GM21447 (cell line): ENCODE data around the gene FOXE3.

Experiments
- ATAC-seq: cut with Tn5 transposase; IDR thresholded peaks from one replicate; pipeline ENCODE4 v1.9.1; 2021; ENCODE audit not compliant: unreplicated experiment

Gene FOXE3

GRCh38 chr1:47403321-47403910 lies 12.7 kb upstream of the FOXE3 start:
- ATAC-seq: no peak

- ATAC-seq: no peak
Measured at GRCh38 chr1:47405697-47406096, 10.4 kb upstream of the FOXE3 start.

DNA sequence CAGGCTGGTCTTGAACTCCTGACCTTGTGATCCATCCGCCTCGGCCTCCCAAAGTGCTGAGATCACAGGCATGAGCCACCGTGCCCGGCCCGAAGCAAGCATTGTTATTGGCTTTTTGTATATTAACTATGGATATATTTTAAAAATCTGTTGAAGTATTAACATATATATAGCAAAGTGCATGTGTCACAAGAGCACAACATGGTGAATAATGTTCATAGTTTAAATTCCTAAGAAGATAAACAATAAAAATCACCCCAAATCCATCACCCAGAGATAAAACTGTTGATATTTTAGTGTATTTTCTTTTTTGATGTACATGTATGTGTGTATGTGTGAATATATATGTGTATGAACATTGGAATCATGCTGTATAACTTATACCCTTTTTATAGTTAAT lies 9.1 kb upstream of the FOXE3 start:
- no peak for ATAC-seq

DNA sequence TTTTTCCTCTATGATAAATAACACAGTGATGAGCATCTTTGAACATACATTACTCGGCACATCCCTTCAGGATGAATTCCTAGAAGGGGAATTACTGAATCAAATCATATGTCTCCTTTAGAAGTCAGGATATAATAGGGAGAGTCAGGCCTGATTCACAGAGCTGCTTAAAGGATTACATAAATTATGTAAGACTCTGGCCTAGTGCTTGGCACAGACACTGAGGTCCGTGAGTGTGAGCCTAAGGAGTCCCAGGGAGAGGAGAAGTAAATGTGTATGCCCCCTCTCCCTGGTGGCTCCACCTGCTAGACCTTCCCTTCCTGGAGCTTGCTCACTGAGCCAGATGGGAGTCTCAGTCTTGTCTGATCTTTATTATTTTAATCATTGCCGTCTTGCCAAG lies 8.6 kb upstream of the FOXE3 start:
- ATAC-seq: no peak

DNA sequence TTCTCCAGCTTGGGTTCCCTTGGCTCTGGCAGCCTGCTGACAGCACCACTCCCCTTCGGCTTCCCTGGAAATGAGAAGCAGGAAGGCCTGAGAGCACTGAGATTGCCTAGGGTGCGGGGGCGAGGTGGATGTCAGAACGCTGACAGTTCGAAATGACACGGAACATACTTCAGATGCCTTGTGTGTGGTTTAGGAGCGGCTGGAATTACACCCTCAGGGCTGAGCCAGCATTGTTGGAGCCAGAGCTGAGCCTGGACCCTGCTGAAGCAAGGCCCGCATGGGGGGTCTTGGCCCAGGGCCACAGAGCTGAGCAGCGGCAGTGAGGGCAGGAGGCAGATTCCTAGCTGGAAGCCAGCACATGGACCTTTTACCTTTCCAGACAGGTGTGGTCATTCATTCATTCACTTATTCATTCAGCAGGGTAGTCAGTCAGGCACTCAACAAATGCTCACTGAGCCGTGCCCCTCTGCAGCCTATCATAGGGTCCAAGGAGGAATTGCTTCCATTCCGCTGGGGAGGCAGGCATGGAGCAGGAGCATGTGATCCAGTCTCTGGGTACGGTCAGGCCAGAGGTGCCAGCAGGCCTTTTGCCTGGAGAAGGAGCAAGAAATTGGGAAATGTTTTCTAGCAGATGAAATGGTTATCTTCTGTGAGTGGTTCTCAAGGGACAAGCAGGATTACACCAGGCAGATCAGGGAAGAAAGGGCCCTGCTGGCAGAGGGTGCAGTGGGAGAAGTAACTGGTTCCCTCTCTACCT lies 6.6 kb upstream of the FOXE3 start:
- ATAC-seq: no peak

- ATAC-seq: no peak
Measured at GRCh38 chr1:47410068-47410455, 6.0 kb upstream of the FOXE3 start.

- no peak for ATAC-seq
Measured at GRCh38 chr1:47411436-47411835, 4.6 kb upstream of the FOXE3 start.

DNA sequence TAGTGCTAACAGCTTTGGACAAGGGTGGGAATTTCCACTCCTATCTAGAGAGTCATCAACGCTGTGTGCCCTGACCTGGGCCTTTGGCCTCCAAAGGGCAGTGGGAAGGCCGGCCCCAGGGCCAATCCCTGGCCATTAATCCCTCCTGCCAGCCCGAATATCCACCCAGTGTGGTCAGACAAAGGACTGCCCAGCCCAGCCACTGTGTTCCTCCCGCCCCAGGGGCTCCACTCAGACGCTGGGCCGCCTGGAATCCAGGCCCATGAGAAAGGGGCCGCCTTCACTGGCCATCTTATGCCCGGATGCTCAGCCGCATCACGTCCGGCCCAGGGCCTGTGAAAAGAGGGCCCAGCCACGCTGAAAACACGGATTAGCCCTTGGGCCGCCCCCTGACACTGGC lies 3.6 kb upstream of the FOXE3 start:
- ATAC-seq: no peak

- ATAC-seq: no peak
Measured at GRCh38 chr1:47416319-47417169, 459 bp downstream of the FOXE3 start.

- ATAC-seq: no peak
Measured at GRCh38 chr1:47417170-47418044, 1.3 kb downstream of the FOXE3 start.

GRCh38 chr1:47418122-47418521 lies 2.0 kb downstream of the FOXE3 start:
- no peak for ATAC-seq

- ATAC-seq: no peak
Measured at GRCh38 chr1:47418681-47419325, 2.7 kb downstream of the FOXE3 start.

- no peak for ATAC-seq
Measured at GRCh38 chr1:47420547-47420946, 4.5 kb downstream of the FOXE3 start.

DNA sequence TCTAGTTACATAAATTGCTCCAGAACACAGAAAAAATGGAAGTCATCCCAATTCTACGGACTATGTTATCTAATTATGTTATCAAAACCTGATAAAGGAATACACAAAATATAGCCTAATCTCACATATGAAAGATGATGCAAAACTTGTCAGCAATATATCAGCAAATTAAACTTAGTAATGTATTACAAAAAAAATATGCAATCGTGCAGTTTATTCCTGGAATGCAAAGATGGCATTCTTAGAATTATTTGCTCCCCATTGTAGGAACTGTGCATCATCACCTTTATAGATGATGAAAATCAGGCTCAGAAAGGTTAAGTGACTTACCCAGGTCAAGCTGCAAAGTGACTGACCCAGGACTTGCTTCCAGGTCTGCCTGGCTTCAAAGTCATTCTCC lies 7.8 kb downstream of the FOXE3 start:
- no peak for ATAC-seq

DNA sequence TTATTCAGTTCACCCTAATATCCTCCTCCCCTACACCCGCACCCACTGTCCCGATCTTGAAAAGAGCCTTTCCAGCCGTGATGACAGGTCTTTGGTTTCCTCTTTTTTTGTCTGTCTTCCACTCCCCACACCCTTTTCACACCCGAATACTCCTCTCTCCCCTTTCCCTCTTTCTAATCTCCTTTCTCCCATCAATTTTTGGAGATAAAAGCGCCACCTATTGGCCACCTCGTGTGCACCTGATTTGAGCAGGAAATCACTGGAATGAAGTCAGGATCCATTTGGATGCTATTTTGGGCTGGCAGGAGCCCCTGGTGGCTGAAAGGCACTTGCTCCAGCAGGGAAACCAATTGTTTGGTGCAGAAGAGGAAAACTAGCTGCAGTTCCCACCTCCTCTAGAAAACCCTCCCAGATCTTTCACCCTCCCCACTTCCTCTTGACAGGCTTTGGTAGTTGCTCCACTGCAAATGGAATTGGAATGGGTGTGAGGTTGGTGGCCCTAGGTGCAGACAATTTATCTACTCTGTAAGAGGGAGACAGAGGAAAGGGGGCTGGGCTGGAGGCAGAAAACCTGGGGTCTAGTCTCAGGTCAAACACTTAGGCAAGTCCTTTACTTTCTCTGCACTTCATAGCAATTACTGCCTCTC lies 8.4 kb downstream of the FOXE3 start:
- no peak for ATAC-seq

- ATAC-seq: no peak
Measured at GRCh38 chr1:47431534-47431933, 15.4 kb downstream of the FOXE3 start.

DNA sequence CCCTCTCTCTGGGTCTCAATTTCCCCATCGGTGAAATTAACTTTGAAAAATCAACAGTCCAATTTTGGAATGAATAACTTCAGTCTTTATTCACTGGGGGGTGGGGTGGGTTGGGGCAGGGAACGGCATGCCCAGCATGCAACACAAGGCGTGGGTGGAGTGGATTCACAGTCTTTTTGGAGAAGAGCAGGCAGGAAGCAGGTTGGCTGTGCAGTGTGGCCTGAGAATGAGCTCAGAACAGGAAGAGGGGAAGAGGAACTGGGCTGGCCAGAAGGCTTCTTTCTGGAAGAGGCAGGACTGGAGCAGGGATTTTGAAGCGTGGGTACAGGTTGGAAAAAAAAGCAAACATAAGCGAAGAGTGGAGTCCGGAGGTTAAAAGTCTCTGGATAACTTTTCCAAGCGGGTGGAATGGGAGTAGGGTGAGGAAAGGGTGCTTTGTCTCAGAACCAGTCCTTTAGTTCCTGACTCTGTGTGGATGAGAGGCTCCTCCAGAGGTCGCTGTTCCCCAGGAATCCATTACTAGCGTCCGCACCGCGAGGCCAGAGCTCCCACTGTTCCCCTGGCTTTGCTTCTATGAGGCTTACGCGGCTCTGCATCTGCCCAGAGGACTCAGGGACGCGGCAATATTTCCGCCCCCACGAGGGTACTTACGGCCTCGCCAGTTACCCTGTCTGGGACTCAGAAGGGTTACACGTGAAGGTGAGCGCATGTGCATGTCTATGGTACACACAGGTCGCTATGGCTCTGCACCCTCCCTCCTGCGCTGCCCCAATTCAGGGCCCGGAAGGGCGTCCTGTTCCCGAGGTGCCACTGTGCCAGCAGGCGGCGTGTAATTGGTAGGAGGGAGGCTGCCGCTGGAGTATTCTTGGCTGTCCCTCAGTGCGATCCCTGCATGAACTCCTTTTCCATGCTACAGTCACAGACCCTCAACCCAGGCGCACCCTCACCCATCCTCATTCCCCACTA lies 16.3 kb downstream of the FOXE3 start:
- ATAC-seq: peak; percentile 43

DNA sequence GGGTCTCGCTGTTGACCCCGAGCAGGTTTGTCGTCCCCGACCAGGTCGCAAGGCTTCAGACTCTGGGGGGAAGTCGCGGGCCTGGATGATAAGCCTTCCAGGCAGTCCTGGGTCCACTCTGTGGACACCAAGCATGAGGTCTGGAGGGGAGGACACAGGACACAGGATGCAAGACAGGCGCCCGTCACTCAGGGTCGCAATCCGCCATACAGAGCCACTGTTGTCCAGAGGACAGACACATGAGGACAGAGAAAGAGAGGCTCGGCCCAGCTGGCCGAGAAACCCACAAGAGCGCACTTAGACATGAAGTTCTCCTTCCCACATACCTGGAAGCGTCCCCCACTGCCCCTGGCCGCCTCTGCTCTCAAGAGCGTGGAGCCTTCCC lies 16.9 kb downstream of the FOXE3 start:
- ATAC-seq: no peak

- no peak for ATAC-seq
Measured at GRCh38 chr1:47433477-47434050, 17.5 kb downstream of the FOXE3 start.
